ENCODE data around the gene MALAT1.
"Not testable (repeated sequence)": the region's sequence is repeated elsewhere in the genome, so short reads cannot be mapped to it uniquely, and the experiment has no call there.

MALAT1 gene

DNA sequence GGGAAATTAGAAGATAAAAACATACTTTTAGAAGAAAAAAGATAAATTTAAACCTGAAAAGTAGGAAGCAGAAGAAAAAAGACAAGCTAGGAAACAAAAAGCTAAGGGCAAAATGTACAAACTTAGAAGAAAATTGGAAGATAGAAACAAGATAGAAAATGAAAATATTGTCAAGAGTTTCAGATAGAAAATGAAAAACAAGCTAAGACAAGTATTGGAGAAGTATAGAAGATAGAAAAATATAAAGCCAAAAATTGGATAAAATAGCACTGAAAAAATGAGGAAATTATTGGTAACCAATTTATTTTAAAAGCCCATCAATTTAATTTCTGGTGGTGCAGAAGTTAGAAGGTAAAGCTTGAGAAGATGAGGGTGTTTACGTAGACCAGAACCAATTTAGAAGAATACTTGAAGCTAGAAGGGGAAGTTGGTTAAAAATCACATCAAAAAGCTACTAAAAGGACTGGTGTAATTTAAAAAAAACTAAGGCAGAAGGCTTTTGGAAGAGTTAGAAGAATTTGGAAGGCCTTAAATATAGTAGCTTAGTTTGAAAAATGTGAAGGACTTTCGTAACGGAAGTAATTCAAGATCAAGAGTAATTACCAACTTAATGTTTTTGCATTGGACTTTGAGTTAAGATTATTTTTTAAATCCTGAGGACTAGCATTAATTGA, 1.0 kb downstream of the MALAT1 start:
- DNase-seq, result no peak

DNA sequence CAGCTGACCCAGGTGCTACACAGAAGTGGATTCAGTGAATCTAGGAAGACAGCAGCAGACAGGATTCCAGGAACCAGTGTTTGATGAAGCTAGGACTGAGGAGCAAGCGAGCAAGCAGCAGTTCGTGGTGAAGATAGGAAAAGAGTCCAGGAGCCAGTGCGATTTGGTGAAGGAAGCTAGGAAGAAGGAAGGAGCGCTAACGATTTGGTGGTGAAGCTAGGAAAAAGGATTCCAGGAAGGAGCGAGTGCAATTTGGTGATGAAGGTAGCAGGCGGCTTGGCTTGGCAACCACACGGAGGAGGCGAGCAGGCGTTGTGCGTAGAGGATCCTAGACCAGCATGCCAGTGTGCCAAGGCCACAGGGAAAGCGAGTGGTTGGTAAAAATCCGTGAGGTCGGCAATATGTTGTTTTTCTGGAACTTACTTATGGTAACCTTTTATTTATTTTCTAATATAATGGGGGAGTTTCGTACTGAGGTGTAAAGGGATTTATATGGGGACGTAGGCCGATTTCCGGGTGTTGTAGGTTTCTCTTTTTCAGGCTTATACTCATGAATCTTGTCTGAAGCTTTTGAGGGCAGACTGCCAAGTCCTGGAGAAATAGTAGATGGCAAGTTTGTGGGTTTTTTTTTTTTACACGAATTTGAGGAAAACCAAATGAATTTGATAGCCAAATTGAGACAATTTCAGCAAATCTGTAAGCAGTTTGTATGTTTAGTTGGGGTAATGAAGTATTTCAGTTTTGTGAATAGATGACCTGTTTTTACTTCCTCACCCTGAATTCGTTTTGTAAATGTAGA, 1.7 kb downstream of the MALAT1 start:
- peak; percentile 59 for DNase-seq

DNA sequence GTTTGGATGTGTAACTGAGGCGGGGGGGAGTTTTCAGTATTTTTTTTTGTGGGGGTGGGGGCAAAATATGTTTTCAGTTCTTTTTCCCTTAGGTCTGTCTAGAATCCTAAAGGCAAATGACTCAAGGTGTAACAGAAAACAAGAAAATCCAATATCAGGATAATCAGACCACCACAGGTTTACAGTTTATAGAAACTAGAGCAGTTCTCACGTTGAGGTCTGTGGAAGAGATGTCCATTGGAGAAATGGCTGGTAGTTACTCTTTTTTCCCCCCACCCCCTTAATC, 2.3 kb downstream of the MALAT1 start:
- DNase-seq, result no peak

DNA sequence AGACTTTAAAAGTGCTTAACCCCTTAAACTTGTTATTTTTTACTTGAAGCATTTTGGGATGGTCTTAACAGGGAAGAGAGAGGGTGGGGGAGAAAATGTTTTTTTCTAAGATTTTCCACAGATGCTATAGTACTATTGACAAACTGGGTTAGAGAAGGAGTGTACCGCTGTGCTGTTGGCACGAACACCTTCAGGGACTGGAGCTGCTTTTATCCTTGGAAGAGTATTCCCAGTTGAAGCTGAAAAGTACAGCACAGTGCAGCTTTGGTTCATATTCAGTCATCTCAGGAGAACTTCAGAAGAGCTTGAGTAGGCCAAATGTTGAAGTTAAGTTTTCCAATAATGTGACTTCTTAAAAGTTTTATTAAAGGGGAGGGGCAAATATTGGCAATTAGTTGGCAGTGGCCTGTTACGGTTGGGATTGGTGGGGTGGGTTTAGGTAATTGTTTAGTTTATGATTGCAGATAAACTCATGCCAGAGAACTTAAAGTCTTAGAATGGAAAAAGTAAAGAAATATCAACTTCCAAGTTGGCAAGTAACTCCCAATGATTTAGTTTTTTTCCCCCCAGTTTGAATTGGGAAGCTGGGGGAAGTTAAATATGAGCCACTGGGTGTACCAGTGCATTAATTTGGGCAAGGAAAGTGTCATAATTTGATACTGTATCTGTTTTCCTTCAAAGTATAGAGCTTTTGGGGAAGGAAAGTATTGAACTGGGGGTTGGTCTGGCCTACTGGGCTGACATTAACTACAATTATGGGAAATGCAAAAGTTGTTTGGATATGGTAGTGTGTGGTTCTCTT, 2.8 kb downstream of the MALAT1 start:
- peak; percentile 52 for DNase-seq

DNA sequence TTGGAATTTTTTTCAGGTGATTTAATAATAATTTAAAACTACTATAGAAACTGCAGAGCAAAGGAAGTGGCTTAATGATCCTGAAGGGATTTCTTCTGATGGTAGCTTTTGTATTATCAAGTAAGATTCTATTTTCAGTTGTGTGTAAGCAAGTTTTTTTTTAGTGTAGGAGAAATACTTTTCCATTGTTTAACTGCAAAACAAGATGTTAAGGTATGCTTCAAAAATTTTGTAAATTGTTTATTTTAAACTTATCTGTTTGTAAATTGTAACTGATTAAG, 3.4 kb downstream of the MALAT1 start:
- DNase-seq, result no peak

DNA sequence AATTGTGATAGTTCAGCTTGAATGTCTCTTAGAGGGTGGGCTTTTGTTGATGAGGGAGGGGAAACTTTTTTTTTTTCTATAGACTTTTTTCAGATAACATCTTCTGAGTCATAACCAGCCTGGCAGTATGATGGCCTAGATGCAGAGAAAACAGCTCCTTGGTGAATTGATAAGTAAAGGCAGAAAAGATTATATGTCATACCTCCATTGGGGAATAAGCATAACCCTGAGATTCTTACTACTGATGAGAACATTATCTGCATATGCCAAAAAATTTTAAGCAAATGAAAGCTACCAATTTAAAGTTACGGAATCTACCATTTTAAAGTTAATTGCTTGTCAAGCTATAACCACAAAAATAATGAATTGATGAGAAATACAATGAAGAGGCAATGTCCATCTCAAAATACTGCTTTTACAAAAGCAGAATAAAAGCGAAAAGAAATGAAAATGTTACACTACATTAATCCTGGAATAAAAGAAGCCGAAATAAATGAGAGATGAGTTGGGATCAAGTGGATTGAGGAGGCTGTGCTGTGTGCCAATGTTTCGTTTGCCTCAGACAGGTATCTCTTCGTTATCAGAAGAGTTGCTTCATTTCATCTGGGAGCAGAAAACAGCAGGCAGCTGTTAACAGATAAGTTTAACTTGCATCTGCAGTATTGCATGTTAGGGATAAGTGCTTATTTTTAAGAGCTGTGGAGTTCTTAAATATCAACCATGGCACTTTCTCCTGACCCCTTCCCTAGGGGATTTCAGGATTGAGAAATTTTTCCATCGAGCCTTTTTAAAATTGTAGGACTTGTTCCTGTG, 3.9 kb downstream of the MALAT1 start:
- peak; percentile 48 for DNase-seq

DNA sequence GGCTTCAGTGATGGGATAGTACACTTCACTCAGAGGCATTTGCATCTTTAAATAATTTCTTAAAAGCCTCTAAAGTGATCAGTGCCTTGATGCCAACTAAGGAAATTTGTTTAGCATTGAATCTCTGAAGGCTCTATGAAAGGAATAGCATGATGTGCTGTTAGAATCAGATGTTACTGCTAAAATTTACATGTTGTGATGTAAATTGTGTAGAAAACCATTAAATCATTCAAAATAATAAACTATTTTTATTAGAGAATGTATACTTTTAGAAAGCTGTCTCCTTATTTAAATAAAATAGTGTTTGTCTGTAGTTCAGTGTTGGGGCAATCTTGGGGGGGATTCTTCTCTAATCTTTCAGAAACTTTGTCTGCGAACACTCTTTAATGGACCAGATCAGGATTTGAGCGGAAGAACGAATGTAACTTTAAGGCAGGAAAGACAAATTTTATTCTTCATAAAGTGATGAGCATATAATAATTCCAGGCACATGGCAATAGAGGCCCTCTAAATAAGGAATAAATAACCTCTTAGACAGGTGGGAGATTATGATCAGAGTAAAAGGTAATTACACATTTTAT, 4.6 kb downstream of the MALAT1 start:
- peak; percentile 28 for DNase-seq

DNA sequence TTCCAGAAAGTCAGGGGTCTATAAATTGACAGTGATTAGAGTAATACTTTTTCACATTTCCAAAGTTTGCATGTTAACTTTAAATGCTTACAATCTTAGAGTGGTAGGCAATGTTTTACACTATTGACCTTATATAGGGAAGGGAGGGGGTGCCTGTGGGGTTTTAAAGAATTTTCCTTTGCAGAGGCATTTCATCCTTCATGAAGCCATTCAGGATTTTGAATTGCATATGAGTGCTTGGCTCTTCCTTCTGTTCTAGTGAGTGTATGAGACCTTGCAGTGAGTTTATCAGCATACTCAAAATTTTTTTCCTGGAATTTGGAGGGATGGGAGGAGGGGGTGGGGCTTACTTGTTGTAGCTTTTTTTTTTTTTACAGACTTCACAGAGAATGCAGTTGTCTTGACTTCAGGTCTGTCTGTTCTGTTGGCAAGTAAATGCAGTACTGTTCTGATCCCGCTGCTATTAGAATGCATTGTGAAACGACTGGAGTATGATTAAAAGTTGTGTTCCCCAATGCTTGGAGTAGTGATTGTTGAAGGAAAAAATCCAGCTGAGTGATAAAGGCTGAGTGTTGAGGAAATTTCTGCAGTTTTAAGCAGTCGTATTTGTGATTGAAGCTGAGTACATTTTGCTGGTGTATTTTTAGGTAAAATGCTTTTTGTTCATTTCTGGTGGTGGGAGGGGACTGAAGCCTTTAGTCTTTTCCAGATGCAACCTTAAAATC, 5.3 kb downstream of the MALAT1 start:
- peak; percentile 68 for DNase-seq

DNA sequence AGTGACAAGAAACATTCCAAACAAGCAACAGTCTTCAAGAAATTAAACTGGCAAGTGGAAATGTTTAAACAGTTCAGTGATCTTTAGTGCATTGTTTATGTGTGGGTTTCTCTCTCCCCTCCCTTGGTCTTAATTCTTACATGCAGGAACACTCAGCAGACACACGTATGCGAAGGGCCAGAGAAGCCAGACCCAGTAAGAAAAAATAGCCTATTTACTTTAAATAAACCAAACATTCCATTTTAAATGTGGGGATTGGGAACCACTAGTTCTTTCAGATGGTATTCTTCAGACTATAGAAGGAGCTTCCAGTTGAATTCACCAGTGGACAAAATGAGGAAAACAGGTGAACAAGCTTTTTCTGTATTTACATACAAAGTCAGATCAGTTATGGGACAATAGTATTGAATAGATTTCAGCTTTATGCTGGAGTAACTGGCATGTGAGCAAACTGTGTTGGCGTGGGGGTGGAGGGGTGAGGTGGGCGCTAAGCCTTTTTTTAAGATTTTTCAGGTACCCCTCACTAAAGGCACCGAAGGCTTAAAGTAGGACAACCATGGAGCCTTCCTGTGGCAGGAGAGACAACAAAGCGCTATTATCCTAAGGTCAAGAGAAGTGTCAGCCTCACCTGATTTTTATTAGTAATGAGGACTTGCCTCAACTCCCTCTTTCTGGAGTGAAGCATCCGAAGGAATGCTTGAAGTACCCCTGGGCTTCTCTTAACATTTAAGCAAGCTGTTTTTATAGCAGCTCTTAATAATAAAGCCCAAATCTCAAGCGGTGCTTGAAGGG, 6.0 kb downstream of the MALAT1 start:
- DNase-seq, result peak; percentile 35

DNA sequence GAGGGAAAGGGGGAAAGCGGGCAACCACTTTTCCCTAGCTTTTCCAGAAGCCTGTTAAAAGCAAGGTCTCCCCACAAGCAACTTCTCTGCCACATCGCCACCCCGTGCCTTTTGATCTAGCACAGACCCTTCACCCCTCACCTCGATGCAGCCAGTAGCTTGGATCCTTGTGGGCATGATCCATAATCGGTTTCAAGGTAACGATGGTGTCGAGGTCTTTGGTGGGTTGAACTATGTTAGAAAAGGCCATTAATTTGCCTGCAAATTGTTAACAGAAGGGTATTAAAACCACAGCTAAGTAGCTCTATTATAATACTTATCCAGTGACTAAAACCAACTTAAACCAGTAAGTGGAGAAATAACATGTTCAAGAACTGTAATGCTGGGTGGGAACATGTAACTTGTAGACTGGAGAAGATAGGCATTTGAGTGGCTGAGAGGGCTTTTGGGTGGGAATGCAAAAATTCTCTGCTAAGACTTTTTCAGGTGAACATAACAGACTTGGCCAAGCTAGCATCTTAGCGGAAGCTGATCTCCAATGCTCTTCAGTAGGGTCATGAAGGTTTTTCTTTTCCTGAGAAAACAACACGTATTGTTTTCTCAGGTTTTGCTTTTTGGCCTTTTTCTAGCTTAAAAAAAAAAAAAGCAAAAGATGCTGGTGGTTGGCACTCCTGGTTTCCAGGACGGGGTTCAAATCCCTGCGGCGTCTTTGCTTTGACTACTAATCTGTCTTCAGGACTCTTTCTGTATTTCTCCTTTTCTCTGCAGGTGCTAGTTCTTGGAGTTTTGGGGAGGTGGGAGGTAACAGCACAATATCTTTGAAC, 6.8 kb downstream of the MALAT1 start:
- peak; percentile 47 for DNase-seq

DNA sequence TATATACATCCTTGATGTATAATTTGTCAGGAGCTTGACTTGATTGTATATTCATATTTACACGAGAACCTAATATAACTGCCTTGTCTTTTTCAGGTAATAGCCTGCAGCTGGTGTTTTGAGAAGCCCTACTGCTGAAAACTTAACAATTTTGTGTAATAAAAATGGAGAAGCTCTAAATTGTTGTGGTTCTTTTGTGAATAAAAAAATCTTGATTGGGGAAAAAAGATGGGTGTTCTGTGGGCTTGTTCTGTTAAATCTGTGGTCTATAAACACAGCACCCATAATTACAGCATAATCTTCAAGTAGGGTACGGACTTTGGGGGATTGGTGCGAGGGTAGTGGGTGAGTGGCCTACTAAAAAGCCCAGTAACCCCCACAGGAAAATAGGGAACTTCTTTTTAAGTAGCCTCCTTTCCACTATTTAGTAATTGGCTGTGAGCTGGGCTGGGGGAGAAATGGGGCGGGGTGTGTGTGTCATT, 7.5 kb downstream of the MALAT1 start:
- DNase-seq, result peak; percentile 77

DNA sequence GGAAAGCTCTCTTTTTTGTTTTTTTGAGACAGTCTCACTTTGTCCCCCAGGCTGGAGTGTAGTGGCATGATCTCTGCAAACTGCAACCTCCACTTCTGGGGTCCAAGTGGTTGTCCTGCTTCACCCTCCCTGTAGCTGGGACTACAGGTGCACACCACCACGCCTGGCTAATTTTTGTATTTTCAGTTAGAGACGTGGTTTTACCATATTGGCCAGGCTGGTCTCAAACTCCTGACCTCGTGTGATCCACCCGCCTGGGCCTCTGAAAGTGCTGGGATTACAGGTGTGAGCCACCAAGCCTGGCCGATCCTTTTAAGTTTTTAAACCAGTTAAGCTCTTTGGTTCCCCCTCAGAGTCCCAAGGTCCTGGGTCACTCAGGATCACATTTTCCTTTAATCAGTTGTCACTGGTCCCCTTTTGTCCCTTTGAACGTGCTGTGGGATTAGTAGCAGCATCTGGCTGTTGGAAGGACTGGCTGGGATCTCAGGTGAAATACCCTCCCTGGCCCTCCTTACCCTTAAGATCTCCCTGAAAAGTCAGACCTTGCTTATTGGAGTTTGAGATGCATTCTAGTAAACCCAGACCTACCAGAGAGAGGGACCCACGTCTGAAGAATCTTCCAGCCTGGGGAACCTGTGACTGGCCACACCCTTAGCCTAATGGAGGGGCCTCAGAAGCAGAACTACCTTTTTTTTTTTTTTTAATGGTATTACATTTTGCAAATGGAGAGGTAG, 8.1 kb downstream of the MALAT1 start:
- DNase-seq, result no peak

DNA sequence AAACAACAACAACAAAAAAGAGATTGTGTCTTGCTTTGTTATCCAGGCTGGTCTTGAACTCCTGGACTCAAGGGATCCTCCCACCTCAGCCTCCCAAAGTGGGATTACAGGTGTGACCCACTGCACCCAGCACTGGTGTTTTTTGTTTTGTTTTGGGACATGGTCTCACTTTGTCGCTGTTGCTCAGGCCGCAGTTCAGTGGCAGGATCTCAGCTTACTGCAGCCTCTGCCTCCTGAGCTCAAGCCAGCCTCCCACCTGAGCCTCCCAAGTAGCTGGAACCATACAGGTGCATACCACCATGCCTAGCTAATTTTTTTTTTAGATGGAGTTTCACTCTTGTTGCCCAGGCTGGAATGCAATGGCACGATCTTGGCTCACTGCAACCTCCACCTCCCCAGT, 13.5 kb downstream of the MALAT1 start:
- not testable (repeated sequence) for DNase-seq

DNA sequence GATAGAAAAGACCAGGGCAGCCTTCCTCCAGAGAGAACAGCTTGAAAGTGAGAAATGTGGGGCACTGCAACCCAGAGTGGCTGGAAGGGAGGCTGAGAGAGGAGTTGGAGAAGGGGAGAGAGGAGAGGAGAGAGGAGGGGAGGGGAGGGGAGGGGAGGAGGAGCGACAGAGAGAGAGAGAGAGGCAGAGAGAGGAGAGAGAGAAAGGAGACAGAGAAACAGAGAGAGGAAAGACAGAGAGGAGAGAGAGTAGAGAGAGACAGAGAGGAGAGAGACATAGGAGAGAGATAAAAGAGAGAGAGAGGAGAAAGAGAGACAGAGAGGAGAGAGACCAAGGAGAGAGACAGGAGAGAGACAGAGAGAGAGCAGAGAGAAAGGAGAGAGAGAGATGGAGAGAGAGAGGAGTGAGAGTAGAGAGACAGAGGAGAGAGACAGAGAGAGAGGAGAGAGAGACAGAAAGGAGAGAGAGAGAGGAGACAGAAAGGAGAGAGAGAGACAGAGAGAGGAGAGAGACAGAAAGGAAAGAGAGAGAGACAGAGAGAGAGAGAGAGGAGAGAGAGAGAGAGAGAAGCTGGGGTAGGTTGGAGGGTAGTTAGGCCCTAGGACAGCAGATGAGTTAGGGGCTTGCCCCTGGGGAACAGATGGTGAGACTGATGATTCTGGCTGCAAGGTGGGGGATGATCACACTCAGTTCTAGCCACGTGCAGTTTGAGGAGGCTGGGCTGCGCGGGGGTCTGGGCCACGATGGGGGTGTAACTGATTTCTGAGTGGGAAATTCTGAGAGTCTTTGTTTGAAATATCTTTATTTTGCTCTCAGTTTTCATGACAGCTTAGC, 17.5 kb downstream of the MALAT1 start:
- no peak for DNase-seq

DNA sequence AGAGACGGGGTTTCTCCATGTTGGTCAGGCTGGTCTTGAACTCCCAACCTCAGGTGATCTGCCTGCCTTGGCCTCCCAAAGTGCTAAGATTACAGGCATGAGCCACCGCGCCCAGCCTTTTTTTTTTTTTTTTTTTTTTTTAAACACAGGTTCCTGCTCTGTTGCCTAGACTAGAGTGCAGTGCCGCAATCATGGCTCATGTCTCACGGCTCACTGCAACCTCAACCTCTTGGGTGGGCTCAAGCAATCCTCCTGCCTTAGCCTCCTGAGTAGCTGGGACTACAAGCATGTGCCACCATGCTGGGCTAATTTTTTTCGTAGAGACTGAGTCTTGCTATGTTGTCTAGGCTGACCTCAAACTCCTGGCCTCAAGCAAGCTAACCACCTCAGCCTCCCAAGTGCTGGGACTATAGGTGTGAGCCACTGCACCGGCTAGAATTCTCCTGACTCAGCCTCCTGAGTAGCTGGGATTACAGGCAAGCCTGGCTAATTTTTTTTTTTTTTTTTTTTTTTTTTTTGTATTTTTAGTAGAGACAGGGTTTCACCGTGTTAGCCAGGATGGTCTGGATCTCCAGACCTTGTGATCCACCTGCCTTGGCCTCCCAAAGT, 20.2 kb downstream of the MALAT1 start:
- DNase-seq, result not testable (repeated sequence)

DNA sequence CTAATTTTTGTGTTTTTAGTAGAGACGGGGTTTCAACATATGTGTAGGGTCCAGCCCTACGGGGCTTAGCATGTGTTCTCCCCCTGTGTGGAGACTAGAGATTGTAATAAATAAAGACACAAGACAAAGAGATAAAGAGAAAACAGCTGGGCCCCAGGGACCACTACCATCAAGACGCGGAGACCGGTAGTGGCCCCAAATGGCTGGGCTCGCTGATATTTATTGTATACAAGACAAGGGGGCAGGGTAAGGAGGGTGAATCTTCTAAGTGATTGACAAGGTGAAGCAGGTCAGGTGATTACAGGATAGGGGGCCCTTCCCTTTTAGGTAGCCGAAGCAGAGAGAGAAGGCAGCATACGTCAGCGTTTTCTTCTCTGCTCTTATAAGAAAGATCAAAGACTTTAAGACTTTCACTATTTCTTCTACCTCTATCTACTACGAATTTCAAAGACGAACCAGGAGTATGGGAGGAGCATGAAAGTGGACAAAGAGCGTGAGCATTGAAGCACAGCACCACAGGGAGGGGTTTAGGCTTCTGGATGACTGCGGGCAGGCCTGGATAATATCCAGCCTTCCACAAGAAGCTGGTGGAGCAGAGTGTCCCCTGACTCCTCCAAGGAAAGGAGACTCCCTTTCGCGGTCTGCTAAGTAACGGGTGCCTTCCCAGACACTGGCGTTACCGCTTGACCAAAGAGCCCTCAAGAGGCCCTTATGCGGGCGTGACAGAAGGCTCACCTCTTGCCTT, 23.1 kb downstream of the MALAT1 start:
- not testable (repeated sequence) for DNase-seq
